ENCODE results near the gene CFB. TPM values are rescaled to one million over a fixed set of nuclear protein-coding genes. Genes with fewer than 3 reads are reported as not detected.

CFB gene
- total and polyA plus RNA-seq, 9 of the 15 experiments (the other 6 are each of a cell fraction or from before 2014, with no cell fraction given), result 0.08 to 0.91 (median 0.22) TPM; not detected in 4

DNA sequence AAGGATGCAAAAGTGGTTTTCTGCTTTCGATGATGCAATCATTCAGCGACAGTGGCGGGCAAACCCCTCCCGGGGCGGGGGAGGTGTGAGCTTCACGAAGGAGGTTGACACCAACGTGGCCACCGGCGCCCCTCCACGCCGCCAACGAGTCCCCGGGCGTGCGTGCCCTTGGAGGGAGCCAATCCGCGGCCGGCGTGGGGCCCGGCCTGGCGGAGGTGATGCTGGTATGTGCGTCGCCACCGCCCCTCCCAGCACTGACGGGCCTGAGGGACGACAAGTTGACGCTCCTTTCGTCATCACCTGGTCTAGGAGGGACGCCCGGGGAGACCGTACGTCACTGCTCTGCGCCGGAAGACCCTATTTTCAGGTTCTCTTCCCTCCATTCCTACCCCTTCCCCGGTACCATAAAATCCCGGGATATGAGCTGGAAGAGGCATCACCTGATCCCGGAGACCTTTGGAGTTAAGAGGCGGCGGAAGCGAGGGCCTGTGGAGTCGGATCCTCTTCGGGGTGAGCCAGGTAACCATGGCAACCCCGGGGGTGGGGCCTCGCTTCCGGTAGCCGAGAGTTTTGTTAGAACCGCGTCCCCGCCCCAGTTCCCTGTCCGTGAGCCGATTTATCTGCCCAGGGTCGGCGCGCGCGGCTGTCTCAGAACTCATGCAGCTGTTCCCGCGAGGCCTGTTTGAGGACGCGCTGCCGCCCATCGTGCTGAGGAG is 26.3 kb downstream of the CFB start, which contains the start of gene DXO:
TSS of gene DXO (minus strand) at position 146 of the 716 bp plus-strand sequence. CDS start 463 bp downstream, outside the sequence.
- peak within 1 kb of the TSS; percentile 56 for H3K4me3 ChIP-seq
- H3K9me1 ChIP-seq (ENCODE audit: control insufficient read depth, insufficient read depth, low read length), result no peaks in the 10 kb centered on the region
- FAIRE-seq (peak; percentile 92), ATAC-seq (peak; percentile 84), DNase-seq (ENCODE audit: extremely low read depth in 1 of 4, low spot score in 3 of 4) (peak; percentile 98 to 99 (median 98))
- peaks cover 48% of the 10 kb centered on the region for H3K36me3 ChIP-seq (ENCODE audit: control insufficient read depth, insufficient read depth, low read length)
- in situ Hi-C loops (cut with MboI) (loop anchor here (5.0 kb wide), 1 partner anchor 45 kb away; no protein-coding TSS in a partner anchor), intact Hi-C loops (cut with micrococcal nuclease) (loop anchor here (1.0 to 10.0 kb wide), 2 partner anchors 13 to 237 kb away; partner anchors contain the start of genes CLIC1 and SKIC2)
- ChIA-PET CTCF (ENCODE audit: low intra/inter-chr PET ratio) (no interaction called here), POLR2A (interaction anchor here (0.6 to 5.8 kb wide), 15 partner anchors 9 to 423 kb away, joined by 3 to 74 read pairs (median 4); partner anchors contain the start of genes C6orf47, CFB, FKBPL and NELFE)
- H3K9me3 ChIP-seq (replicated peaks; ENCODE audit: control insufficient read depth, insufficient read depth, low read depth, low read length), result no peaks in the 10 kb centered on the region
- under 1% methylated on average over 62 of the region's 62 CpGs for WGBS (ENCODE audit: insufficient coverage, low coverage, missing lambda C conversion rate)
- no peaks in the 10 kb centered on the region for H3K27me3 ChIP-seq (ENCODE audit: control insufficient read depth in 2 of 2, insufficient read depth in 2 of 2, low read length in 2 of 2)
- BruUV-seq (replicated peaks), result no TSS peak
- H3K4me2 ChIP-seq (ENCODE audit: insufficient read depth, low read length), result peak within 1 kb of the TSS; percentile 99
- peak within 1 kb of the TSS; percentile 93 for H2AFZ ChIP-seq (ENCODE audit: low read depth, low read length)
- peak within 1 kb of the TSS; percentile 90 to 96 for H3K9ac ChIP-seq (ENCODE audit: insufficient read depth in 1 of 2, low read depth in 2 of 2, low read length in 2 of 2)
- no peaks in the 10 kb centered on the region for H4K20me1 ChIP-seq (replicated peaks; ENCODE audit: control insufficient read depth, insufficient read depth, low read length)
- peak within 1 kb of the TSS; percentile 84 for H3K27ac ChIP-seq (ENCODE audit: extremely low read depth, low read depth, low read length)
- peaks cover 56 to 65% of the 10 kb centered on the region in 2 experiments; a peak in 4 of 5 replicates for H3K4me1 ChIP-seq (replicated peaks in 1 of 2; ENCODE audit: control insufficient read depth in 2 of 2, insufficient read depth in 2 of 2, low read length in 2 of 2)
- H3K79me2 ChIP-seq (ENCODE audit: control insufficient read depth, insufficient read depth, low read length), result peaks cover 48% of the 10 kb centered on the region
- TF ChIP-seq IFI16 (CRISPR knock-in tag; IDR thresholded peaks at IDR 0.05) (no peak), SIN3B (IDR thresholded peaks at IDR 0.05; ENCODE audit: low read depth) (peak; percentile 91), EZH2 (IDR thresholded peaks at IDR 0.05; ENCODE audit: borderline replicate concordance, low read depth, low read length) (no peak), CBX8 (IDR thresholded peaks at IDR 0.05; ENCODE audit: borderline replicate concordance, extremely low read depth, low read depth, low read length, poor library complexity, severe bottlenecking) (no peak), CSDE1 (IDR thresholded peaks at IDR 0.05) (peak in 1 of 2 experiments; percentile 100; a peak in 2 of 4 replicates), ARHGAP35 (IDR thresholded peaks at IDR 0.05; ENCODE audit: partially characterized antibody) (no peak), FOXA3 (CRISPR knock-in tag; conservative IDR thresholded peaks at IDR 0.05 in 1 of 2, IDR thresholded peaks at IDR 0.05 in 1 of 2) (no peak), E2F3 (CRISPR knock-in tag; IDR thresholded peaks at IDR 0.05) (peak; percentile 85), HDAC8 (tag; IDR thresholded peaks at IDR 0.05) (no peak), KAT8 (IDR thresholded peaks at IDR 0.05; ENCODE audit: low read depth) (0 out of 2 replicates have a peak, but pooled peaks have one; percentile 53), HLTF (IDR thresholded peaks at IDR 0.05) (peak; percentile 80; the same call in 1 of the 2 replicates), CBX2 (IDR thresholded peaks at IDR 0.05; ENCODE audit: insufficient read depth, low read length, poor library complexity, severe bottlenecking) (no peak), ZNF41 (CRISPR knock-in tag; conservative IDR thresholded peaks at IDR 0.05) (no peak; the same call in 1 of the 2 replicates), SIRT6 (IDR thresholded peaks at IDR 0.05; ENCODE audit: low read depth, low read length) (no peak), SRSF1 (IDR thresholded peaks at IDR 0.05; ENCODE audit: low read depth, low read length) (no peak), KLF1 (tag; IDR thresholded peaks at IDR 0.05) (peak; percentile 96), ZNF444 (CRISPR knock-in tag; IDR thresholded peaks at IDR 0.05) (no peak), MECOM (CRISPR knock-in tag; IDR thresholded peaks at IDR 0.05) (no peak), CHCHD3 (CRISPR knock-in tag; IDR thresholded peaks at IDR 0.05) (peak; percentile 12; the same call in 1 of the 2 replicates)
- TF ChIP-seq, protein P1, sequence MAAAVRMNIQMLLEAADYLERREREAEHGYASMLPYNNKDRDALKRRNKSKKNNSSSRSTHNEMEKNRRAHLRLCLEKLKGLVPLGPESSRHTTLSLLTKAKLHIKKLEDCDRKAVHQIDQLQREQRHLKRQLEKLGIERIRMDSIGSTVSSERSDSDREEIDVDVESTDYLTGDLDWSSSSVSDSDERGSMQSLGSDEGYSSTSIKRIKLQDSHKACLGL (CRISPR knock-in tag; IDR thresholded peaks at IDR 0.05; ENCODE audit: borderline replicate concordance, poor library complexity, severe bottlenecking), result no peak
